Activated CD8-positive, alpha-beta T cell treated with anti-CD3 and anti-CD28 coated beads for 36 hours (primary cell): ENCODE measurements around the gene PTPRB. TPM values are rescaled to one million over a fixed set of nuclear protein-coding genes. Genes with fewer than 3 reads are reported as not detected.

Experiments used
- ATAC-seq: fragments of 200-7000 bp; cut with Tn5 transposase; one replicate; pipeline ENCODE4 v1.10.0; 2021; ENCODE audit warnings: mild to moderate bottlenecking, moderate library complexity
- CTCF ChIA-PET: fragments of 350-600 bp; sonication (Branson Sonifier 250); formaldehyde crosslinking; loops from one replicate; lab custom pipeline; 2021; ENCODE audit warnings: antibody characterized with exemption; lab: Charles Lee
- POLR2A ChIA-PET: fragments of 350-600 bp; sonication (Branson Sonifier 250); formaldehyde crosslinking; loops from one replicate; lab custom pipeline; 2021; ENCODE audit warnings: antibody characterized with exemption; lab: Charles Lee
- DNase-seq: peaks from one replicate; pipeline ENCODE4 v3.0.0-alpha.2; 2020
- H3K27ac Mint-ChIP-seq: one replicate; pipeline ENCODE4 v1.8.0; 2021; ENCODE audit warnings: mild to moderate bottlenecking, mixed read lengths
- H3K27me3 Mint-ChIP-seq: one replicate; pipeline ENCODE4 v1.8.0; 2021; ENCODE audit warnings: mixed read lengths
- H3K36me3 Mint-ChIP-seq: one replicate; pipeline ENCODE4 v1.8.0; 2021; ENCODE audit warnings: low read depth, mixed read lengths
- H3K4me1 Mint-ChIP-seq: one replicate; pipeline ENCODE4 v1.8.0; 2021; ENCODE audit warnings: low read depth, mixed read lengths
- H3K4me3 Mint-ChIP-seq: one replicate; pipeline ENCODE4 v1.8.0; 2021; ENCODE audit warnings: mild to moderate bottlenecking, moderate library complexity, mixed read lengths
- H3K9me3 Mint-ChIP-seq: one replicate; pipeline ENCODE4 v1.8.0; 2021; ENCODE audit warnings: mixed read lengths
- intact Hi-C: fragments of 100-400 bp; cut with micrococcal nuclease; formaldehyde crosslinking; loops from one replicate; pipeline ENCODE4 v1.10.0; 2022
- total RNA-seq, 2 experiments: library from RNA; stranded (reverse); gene quantifications; one replicate each; pipeline ENCODE4 v1.2.3, GENCODE V29; 2021
- TF ChIP-seq, protein P1 (sequence below): fragments of 200-600 bp; IDR thresholded peaks from one replicate; pipeline ENCODE4 v1.8.0; 2022; ENCODE audit warnings: antibody characterized with exemption, mild to moderate bottlenecking

Gene PTPRB
- total RNA-seq, 2 experiments from 2014 or later, result not detected

DNA sequence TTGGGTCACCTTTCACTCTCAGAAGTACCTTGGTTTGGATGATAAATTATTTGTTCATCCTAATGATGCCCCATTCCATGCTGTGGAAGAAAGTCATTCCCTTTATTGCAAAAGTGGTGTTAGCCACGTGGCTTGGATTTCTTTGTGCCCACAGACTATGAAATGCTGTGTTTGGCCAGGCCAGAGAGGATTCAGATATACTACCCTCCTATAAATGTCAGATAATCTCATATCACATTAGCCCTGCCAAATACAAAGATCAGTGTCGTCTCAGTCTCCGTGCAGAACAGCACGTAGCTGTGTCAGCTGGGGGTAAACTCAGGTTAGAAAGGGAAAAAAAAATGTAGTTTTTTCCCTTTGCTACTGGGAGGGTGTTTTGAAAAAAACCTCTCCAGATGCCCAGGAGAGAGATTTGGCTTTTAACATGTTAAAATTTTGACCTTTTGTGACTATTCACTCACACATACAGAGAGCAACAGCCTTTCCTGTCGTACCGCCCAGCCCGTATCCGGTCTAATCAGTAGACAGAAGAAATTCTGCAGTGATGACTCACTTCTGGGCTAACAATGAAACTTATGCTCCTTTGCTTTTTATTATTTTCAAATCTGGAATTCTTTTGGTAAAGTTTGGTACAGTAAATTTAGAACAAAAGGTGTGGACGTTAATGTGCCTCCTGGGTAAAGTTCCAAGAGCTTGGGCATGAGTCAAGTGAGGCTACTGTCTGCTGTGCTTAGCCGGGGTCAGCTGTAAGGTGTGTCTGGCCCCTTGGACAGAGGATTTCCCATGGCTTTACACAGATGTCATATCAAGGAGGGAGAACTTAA is 8.5 kb upstream of the PTPRB start:
- TF ChIP-seq, protein P1, sequence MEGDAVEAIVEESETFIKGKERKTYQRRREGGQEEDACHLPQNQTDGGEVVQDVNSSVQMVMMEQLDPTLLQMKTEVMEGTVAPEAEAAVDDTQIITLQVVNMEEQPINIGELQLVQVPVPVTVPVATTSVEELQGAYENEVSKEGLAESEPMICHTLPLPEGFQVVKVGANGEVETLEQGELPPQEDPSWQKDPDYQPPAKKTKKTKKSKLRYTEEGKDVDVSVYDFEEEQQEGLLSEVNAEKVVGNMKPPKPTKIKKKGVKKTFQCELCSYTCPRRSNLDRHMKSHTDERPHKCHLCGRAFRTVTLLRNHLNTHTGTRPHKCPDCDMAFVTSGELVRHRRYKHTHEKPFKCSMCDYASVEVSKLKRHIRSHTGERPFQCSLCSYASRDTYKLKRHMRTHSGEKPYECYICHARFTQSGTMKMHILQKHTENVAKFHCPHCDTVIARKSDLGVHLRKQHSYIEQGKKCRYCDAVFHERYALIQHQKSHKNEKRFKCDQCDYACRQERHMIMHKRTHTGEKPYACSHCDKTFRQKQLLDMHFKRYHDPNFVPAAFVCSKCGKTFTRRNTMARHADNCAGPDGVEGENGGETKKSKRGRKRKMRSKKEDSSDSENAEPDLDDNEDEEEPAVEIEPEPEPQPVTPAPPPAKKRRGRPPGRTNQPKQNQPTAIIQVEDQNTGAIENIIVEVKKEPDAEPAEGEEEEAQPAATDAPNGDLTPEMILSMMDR, result no peak
- Mint-ChIP-seq H3K36me3 (no peaks in the 10 kb centered on the region), H3K4me1 (no peaks in the 10 kb centered on the region), H3K9me3 (no peaks in the 10 kb centered on the region), H3K4me3 (no peak overlapping the region), H3K27ac (no peak overlapping the region), H3K27me3 (no peaks in the 10 kb centered on the region)
- ChIA-PET POLR2A (no interaction called here), CTCF (interaction anchor here (1.2 kb wide), 1 partner anchor 9 kb away, joined by 3 read pairs; no protein-coding TSS in a partner anchor)
- ATAC-seq (peak; percentile 85), DNase-seq (peak; percentile 49)
- intact Hi-C loops, result no loop called here

DNA sequence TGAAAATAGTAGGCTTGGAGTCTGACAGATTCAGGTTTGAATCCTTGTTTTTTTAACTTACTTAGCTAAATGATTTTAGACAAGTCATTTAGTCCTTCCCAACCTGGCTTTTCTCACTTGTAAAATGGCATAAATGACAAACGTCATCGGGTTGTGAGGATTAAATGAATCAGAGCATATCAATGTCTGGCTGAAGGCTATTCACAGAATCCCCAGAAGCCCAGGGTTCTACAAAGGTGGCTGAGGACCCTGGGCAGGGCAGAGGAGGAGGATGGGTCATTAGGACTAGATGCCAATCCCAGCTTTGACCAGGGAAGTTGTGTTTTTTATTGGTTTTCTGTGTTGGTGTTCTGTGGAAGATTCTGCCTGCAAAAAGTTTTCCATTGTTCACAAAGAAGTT is 7.6 kb upstream of the PTPRB start:
- no peak for ATAC-seq
- Mint-ChIP-seq H3K4me3 (no peak overlapping the region), H3K36me3 (no peaks in the 10 kb centered on the region), H3K27ac (no peak overlapping the region), H3K27me3 (no peaks in the 10 kb centered on the region), H3K9me3 (no peaks in the 10 kb centered on the region), H3K4me1 (no peaks in the 10 kb centered on the region)
- DNase-seq, result no peak
- intact Hi-C loops, result no loop called here
- POLR2A ChIA-PET, result no interaction called here
- TF ChIP-seq, protein P1, result no peak
- CTCF ChIA-PET, result interaction anchor here (1.2 kb wide), 1 partner anchor 8 kb away, joined by 3 read pairs; no protein-coding TSS in a partner anchor

DNA sequence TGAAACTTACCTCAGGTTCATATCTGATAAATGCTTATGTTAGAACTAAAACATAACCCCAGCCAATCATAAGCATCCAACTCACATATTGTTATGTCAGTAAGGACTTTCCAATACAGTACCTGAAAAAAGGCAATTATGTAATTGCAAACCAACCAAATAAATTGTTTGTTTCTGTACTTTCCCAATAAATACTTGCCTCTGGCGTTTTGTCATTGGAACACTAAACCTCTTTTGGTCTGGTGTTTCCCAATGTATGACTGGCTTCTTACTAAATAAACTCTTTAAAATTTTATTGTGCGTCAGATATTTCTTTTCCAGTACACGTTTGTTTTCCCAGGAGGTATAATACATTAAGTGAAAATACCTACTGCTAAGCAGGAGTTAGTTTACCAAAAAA is 6.7 kb upstream of the PTPRB start:
- Mint-ChIP-seq H3K27ac (no peak overlapping the region), H3K4me3 (no peak overlapping the region), H3K36me3 (no peaks in the 10 kb centered on the region), H3K4me1 (no peaks in the 10 kb centered on the region), H3K9me3 (no peaks in the 10 kb centered on the region), H3K27me3 (peaks cover 2% of the 10 kb centered on the region)
- intact Hi-C loops, result no loop called here
- ChIA-PET CTCF (no interaction called here), POLR2A (no interaction called here)
- DNase-seq, result no peak
- TF ChIP-seq, protein P1, result no peak
- ATAC-seq, result no peak

DNA sequence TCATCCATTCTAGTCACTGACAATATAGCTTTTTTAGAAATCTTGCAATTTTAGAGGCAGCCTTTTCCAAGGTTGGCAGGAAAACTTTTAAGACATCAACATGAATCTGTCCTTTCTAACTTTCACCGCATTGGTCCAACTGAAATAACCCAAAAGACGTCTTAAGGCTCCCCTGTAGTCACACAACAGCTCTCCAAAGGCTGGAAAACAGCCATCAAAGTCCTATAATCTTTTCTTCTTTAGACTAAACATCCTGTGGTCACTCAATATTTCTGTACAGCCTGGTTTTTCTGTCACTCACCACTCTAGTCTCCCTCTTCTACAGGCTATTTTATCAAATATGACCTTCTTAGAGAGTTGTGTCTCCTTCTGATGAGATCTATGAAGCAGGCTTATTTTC is 4.5 kb upstream of the PTPRB start:
- ATAC-seq (no peak), DNase-seq (no peak)
- intact Hi-C loops, result no loop called here
- TF ChIP-seq, protein P1, result no peak
- ChIA-PET POLR2A (no interaction called here), CTCF (interaction anchor here (1.4 kb wide), 1 partner anchor 52 kb away, joined by 3 read pairs; no protein-coding TSS in a partner anchor)
- Mint-ChIP-seq H3K36me3 (no peaks in the 10 kb centered on the region), H3K9me3 (no peaks in the 10 kb centered on the region), H3K4me1 (no peaks in the 10 kb centered on the region), H3K27ac (no peak overlapping the region), H3K27me3 (peaks cover 4% of the 10 kb centered on the region), H3K4me3 (no peak overlapping the region)

DNA sequence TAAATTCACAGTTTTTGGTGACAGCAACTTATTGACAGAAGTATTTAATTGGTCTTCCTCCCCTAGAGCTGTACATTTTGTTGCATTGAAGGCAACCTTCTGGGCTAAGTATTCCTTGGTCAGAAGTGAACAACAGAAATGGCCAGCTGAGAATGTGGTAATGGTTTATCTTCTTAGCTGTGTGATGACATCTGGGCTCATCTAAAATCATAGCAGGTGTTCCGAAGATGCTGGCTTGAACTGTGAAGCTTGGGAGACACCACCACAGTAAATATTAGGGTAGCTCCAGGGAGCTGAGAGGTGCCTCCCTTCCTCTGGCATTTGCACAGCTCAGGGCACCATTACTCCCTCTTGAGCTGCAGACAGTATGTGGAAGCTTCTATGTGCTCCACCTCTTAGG is 3.7 kb upstream of the PTPRB start:
- Mint-ChIP-seq H3K27ac (no peak overlapping the region), H3K27me3 (peaks cover 6% of the 10 kb centered on the region), H3K4me1 (no peaks in the 10 kb centered on the region), H3K9me3 (no peaks in the 10 kb centered on the region), H3K4me3 (no peak overlapping the region), H3K36me3 (no peaks in the 10 kb centered on the region)
- ChIA-PET POLR2A (no interaction called here), CTCF (interaction anchor here (1.4 kb wide), 1 partner anchor 51 kb away, joined by 3 read pairs; no protein-coding TSS in a partner anchor)
- intact Hi-C loops, result no loop called here
- DNase-seq, result no peak
- no peak for ATAC-seq
- TF ChIP-seq, protein P1, result no peak
